Activated T-cell treated with anti-CD3 and anti-CD28 coated beads, Interleukin-2, amount 50 U/mL, for 48 hours (primary cell): ENCODE results near the gene ZCWPW1.
"Not testable (repeated sequence)": the region's sequence is repeated elsewhere in the genome, so short reads cannot be mapped to it uniquely, and the experiment has no call there.

Source experiments
- DNase-seq, 2 experiments: peaks; one replicate each; pipeline ENCODE4 v3.0.0-alpha.2; 2020

The ZCWPW1 gene

GRCh38 chr7:100372256-100372655, 56.2 kb downstream of the ZCWPW1 start:
- peak; percentile 57 to 62 for DNase-seq

- no peak for DNase-seq
These were observed 56.8 kb downstream of the ZCWPW1 start for GRCh38 chr7:100371561-100372171.

DNA sequence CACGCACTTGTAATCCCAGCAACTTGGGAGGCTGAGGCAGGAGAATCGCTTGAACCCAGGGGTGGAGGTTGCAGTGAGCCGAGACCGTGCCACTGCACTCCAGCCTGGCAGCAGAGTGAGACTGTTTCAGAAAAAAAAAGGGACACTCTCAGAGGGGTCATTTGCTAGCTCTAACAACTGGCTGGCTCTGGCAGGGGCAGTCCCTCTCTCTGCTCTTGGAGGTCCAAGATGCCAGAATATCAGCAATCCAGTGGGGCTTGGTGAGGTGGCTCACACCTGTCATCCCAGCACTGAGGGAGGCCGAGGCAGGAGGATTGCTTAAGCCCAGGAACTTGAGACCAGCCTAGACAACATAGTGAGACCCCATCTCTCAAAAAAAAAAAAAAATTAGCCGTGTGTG, 57.8 kb downstream of the ZCWPW1 start:
- DNase-seq, result no peak

DNA sequence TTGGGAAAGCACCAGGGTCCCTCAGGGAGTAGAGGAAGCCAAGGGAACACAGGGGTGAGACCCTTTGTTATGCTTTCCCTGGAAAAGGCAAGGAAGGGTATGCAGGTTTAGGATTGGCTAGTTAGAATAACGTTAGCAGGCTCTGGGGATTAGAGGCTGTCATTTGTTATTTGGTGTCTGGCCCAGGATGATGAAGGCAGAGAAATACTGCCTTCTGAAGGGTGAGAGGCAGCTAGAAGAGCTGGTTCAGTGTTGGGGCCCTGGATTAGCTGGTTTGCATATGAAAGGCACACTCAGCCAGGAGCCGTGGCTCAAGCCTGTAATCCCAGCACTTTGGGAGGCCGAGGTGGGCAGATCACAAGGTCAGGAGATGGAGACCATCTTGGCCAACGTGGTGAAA, 58.2 kb downstream of the ZCWPW1 start:
- no peak for DNase-seq

DNA sequence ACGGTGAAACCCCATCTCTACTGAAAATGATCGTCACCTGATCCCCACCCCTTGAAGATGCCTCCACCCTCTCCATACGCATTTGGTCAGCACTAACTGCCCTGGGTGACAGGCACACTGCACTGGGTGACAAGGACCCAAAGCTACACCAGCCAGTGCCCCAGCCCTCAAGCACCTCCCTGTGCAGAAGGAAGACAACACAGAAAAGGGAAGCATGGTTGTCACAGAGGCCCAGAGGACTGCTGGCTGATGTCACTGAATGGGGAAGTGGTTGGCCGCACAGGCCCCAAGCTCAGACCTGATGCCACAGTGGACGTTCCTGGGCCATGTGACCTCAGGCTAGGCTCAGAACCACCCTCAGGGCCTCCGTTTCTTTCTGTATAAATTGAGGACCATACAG, 59.4 kb downstream of the ZCWPW1 start:
- no peak for DNase-seq

DNA sequence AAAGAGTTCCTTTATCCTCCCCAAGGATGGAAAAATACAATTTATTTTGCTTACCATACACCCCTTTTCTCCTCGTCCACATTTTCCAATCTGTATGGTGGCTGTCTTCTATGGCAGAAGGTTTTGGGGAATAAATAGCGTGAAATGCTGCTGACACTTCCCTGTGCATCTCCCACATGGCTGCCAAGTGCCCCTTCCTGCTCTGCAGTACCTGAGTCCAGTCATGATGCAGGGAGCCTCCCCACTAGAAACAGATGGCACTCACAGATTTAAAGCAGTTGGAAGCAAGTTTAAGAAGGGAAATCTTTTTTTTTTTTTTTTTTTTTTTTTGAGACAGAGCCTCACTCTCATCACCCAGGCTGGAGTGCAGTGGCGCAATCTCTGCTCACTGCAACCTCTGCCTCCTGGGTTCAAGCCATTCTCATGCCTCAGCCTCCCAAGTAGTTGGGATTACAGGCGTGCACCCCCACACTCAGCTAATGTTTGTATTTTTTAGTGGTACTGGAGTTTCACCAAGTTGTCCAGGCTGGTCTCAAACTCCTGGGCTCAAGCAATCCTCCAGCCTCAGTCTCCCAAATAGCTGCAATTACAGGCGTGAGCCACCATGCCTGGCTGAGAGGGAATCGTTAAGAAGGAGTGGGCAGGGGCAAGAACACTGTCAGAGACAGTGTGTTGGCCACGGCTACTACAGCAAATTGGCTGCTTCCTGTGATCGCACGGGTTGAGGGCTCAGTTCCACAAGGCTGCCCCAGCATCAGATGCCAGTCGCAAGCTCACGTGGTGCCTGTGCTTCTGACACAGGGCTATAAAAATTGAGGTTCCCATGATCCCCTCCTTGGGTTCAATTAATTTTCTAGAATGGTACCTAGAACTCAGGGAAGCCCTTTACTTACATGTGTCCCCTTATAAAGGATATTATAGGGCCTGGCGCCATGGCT, 60.6 kb downstream of the ZCWPW1 start:
- no peak for DNase-seq

GRCh38 chr7:100367251-100367620, 61.3 kb downstream of the ZCWPW1 start:
- no peak for DNase-seq

DNA sequence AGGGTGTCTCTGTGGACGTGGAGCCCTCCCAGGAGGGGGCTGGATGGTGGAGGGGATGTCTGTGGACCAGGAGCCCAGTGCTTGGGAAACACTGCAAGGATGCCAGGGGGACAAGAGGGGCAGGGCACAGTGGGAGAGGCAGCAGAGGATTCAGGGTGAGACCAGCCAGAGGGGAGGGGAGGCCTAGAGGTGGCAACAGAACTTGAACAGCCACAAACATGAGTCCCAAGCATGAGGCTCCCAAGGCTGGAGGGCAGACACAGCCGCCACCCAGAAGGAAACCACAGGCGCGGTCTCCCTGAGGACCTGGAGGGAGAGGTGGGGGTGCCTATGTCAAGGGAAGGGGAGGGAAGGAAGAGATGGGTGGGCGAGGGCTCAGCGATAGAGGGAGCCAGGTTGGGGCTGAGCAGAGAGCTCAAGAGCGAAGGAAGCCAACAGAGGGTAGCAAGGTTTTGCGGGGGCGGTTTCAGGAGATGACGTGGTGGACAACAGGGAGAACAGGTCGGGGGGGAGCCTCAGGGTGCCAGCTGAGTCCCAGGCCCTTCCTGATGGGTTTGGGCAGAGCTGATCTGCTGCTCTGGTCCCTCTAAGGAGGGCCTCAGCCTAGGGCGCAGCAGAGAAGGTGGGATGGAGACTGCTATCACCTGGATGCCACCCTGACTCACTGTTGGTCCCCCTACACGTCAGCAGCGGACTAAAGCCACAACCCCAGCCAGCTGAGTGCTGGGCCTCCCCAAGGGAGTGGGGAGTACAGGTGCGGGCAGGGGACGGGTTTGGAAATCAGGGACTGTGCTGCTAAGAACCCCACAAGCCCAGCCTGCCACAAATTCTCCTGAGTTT, 61.9 kb downstream of the ZCWPW1 start:
- peak; percentile 61 to 70 for DNase-seq

DNA sequence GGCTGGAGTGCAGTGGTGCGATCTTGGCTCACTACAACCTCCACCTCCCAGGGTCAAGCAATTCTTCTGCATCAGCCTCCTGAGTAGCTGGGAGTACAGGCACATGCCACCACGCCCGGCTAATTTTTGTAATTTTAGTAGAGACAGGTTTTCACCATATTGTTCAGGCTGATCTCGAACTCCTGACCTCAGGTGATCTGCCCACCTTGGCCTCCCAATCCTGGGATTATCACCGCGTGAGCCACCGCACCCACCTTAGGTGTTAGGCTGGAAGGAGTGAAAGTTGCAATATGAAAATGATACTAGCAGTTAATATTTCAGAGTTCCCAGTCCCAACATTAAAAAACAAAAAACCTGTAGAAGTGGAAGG, 62.5 kb downstream of the ZCWPW1 start:
- DNase-seq, result not testable (repeated sequence)

DNA sequence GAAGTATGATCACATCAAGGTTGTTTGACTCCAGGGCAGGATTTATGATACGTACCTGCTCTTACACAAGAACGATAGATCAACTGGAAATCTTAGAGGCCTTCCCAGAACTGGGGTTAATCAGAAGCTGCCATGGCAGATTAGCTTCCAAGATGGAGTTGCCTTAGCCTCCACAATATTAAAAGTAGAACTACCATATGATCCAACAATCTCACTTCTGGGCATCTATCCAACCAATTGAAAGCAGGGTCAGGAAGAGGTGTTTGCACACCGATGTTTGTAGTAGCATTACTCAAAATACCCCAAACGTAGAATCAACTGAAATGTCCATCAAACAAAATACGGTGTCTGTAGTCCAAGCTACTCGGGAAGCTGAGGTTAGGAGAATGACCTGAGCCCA, 64.0 kb downstream of the ZCWPW1 start:
- DNase-seq, result no peak

DNA sequence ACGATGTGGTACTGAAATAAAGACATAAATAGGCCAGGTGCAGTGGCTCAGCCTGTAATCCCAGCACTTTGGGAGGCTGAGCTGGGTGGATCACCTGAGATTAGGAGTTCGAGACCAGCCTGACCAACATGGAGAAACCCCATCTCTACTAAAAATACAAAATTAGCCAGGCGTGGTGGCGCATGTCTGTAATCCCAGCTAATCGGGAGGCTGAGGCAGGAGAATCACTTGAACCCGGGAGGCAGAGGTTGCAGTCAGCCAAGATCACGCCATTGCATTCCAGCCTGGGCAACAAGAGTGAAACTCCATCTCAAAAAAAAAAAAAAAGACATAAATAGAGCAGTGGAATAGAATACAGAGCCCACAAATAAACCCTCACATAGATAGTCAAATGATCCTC, 64.7 kb downstream of the ZCWPW1 start:
- not testable (repeated sequence) for DNase-seq

GRCh38 chr7:100363098-100363497, 65.4 kb downstream of the ZCWPW1 start:
- no peak for DNase-seq

DNA sequence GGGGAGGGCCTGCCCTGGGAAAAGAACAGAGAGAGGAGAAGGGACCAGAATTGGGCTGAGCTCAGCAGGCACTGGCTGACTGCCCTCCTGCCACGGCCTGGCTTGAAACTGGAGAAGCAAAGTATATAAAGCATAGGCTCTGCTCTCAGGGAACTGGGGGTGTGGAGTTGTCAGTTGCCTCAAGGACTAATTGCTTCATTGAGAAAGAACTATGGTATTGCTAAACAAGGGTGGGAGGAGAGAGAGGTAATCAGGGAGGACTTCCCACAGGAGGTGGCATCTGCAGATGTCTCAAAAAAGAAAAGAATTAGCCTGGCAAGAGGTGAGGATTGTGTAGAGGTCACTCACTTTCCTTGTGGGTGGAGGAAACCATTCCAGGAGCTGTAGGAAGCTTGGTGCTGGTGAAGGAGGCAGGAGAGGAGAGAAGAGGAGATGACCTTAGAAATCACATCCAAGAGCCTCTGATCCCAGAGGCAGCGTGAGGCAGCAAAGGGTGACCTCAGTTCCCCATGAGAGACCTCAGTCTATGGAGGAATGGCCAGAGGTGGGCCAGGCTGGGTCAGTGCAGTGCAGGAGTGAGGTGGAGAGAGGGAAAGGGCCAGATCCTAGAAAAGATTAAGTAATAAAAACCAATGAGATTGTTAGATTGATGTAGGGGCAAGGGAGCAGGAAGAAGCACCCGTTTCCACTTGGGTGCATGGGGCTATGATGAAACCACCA, 68.2 kb downstream of the ZCWPW1 start:
- no peak for DNase-seq

- no peak for DNase-seq
These were observed 69.7 kb downstream of the ZCWPW1 start for GRCh38 chr7:100358857-100359212.

DNA sequence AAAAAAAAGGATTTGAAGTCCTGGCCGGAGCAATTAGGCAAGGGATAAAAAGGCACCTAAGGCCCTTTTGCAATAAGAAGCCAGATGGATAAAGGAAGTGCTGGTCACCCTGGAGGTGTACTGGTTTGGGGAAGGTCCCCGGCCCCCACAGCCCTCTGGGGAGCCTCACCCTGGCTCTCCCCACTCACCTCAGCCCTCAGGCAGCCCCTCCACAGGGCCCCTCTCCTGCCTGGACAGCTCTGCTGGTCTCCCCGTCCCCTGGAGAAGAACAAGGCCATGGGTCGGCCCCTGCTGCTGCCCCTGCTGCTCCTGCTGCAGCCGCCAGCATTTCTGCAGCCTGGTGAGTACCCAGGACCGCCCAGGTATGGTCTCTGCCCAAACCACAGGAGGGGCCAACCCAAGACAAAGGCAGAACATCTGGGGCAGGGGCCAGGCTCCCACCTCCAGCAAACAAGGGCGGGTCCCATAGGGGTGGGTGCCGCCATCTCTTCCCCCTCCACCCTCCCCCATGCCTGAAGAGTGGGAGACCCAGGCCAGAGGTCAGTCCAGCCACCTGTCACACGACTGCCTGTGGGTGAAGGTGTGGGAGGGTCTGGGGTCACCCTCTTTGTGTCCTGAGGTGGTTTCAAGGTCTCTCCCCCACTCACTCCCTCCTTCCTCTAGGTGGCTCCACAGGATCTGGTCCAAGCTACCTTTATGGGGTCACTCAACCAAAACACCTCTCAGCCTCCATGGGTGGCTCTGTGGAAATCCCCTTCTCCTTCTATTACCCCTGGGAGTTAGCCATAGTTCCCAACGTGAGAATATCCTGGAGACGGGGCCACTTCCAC, 70.3 kb downstream of the ZCWPW1 start, which contains the start of gene PILRB:
TSS of gene PILRB (plus strand) at position 91 of the 830 bp plus-strand sequence. CDS start at position 277, 186 bp downstream.
- no peak for DNase-seq

GRCh38 chr7:100357131-100357561, 71.4 kb downstream of the ZCWPW1 start:
- no peak for DNase-seq

DNA sequence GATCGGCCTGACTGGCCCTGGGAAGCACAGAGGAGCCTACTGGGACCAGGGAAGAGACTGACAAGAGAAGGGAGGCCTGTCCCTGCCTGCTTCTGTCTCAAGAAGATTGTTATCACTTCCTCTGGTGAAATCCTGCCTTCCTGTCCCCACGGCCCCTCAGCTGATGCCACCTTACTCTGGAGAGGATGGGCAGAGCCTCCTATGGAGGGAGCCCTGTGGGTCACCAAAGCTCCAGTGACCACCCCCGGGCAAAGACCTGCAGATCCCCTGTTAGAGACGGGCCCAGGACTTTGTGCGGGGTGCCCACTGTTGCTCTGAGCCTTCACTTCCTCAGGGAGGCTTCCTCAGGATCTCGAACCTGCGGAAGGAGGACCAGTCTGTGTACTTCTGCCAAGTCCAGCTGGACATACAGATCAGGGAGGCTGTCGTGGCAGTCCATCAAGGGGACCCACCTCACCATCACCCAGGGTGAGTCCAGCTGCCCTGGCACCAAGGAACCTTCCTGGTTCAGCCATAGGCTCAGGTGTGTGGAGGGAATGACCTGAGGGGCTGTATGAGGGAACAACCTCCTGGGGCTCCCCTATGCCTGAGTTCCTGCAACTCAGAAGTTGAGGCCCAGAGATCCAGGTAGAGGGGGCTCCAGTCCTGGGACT, 72.0 kb downstream of the ZCWPW1 start:
- no peak for DNase-seq

DNA sequence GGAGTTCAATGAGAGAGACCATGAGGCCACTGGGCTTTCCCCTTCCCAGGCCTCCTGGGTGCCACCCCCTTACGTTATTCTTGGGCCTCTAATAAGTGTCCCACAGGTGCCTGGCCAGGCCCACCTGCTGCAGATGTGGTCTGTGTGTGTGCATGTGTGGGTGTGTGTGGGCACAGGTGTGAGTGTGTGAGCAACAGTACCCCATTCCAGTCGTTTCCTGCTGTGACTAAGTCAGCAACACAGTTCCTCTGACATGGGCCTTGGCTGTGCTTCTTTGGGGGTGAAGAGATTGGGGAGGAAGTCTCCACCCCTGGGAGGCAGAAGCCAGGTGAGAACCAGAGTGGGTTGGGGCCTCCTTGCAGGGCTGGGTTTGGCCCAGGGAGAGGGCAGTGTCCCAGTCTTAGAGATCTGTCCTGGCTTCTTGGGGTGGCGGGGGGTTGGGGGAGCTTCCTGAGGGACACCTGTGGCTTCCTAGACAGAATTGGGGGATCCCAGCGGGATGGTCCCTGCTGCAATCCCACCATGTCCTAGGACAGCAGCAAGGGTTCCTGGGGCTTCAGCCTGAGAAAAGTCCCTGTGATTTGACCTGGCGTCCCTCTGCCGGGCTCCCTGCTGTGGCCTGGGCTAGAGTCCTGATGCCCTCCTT, 74.7 kb downstream of the ZCWPW1 start:
- peak in 1 of 2 experiments; percentile 58 for DNase-seq

DNA sequence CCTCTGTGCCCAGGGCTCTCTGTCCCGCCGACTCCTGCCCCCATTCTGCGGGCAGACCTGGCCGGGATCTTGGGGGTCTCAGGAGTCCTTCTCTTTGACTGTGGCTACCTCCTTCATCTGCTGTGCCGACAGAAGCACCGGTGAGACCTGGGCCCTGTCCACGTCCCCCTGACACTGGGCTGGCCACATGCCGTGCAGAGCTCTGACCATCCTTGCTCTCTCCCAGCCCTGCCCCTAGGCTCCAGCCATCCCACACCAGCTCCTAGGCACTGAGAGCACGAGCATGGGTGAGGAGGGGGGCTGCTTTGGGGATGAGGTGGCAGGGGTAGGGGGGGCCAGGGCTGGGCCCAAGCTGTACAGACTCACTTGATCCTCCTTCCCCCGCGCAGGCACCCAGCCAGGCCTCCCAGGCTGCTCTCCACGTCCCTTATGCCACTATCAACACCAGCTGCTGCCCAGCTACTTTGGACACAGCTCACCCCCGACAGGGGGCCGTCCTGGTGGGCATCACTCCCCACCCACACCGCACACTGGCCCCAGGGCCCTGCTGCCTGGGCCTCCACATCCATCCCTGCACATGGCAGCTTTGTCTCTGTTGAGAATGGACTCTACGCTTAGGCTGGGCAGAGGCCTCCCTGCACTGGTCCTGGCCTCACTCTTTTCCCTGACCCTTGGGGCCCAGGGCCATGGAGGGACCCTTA, 75.4 kb downstream of the ZCWPW1 start:
- peak in 1 of 2 experiments; percentile 17 for DNase-seq

- DNase-seq, result peak in 1 of 2 experiments; percentile 24
These were observed 76.2 kb downstream of the ZCWPW1 start for GRCh38 chr7:100352230-100352781.
